GM23338 (cell line): ENCODE results near the gene SPRED2. TPM values are rescaled to one million over a fixed set of nuclear protein-coding genes. Genes with fewer than 3 reads are reported as not detected.

Experiments
- ATAC-seq: fragments of 200-7000 bp; cut with Tn5 transposase; 3 replicates; pipeline ENCODE4 v1.9.1; 2020
- DNase-seq: peaks from one replicate; pipeline ENCODE4 v3.0.0-alpha.2; 2015; ENCODE audit warnings: low spot score
- H2AFZ ChIP-seq: fragments of 200-600 bp; sonication (generic); 2 replicates; pipeline ENCODE4 v1.8.0; 2016; ENCODE audit warnings: antibody characterized with exemption, mild to moderate bottlenecking, moderate library complexity
- H3F3A ChIP-seq: fragments of 200-600 bp; sonication (generic); replicated peaks from 2 replicates; pipeline ENCODE4 v1.8.0; 2017; ENCODE audit warnings: antibody characterized with exemption, mixed run types, low read depth
- H3K27ac ChIP-seq: fragments of 200-600 bp; sonication (generic); 2 replicates; pipeline ENCODE4 v1.6.1; 2016; ENCODE audit warnings: low read depth
- H3K27me3 ChIP-seq: fragments of 200-600 bp; sonication (generic); 2 replicates; pipeline ENCODE4 v1.8.0; 2016; ENCODE audit warnings: mild to moderate bottlenecking, mixed run types, moderate library complexity; ENCODE audit not compliant: insufficient read depth
- H3K36me3 ChIP-seq: fragments of 200-600 bp; sonication (generic); 2 replicates; pipeline ENCODE4 v1.8.0; 2016; ENCODE audit warnings: mild to moderate bottlenecking; ENCODE audit not compliant: insufficient read depth
- H3K4me1 ChIP-seq: fragments of 200-600 bp; sonication (generic); 2 replicates; pipeline ENCODE4 v1.8.0; 2016; ENCODE audit warnings: mild to moderate bottlenecking, moderate library complexity; ENCODE audit not compliant: insufficient read depth
- H3K4me2 ChIP-seq: fragments of 200-600 bp; sonication (generic); 2 replicates; pipeline ENCODE4 v1.7.1; 2017; ENCODE audit warnings: mixed run types
- H3K4me3 ChIP-seq: fragments of 200-600 bp; sonication (generic); 2 replicates; pipeline ENCODE4 v1.6.1; 2016; ENCODE audit warnings: mixed run types
- H3K79me2 ChIP-seq: fragments of 200-600 bp; sonication (generic); replicated peaks from 2 replicates; pipeline ENCODE4 v1.8.0; 2017; ENCODE audit warnings: mild to moderate bottlenecking; ENCODE audit not compliant: insufficient read depth
- H3K9me2 ChIP-seq: fragments of 200-600 bp; sonication (generic); 2 replicates; pipeline ENCODE4 v1.8.0; 2017; ENCODE audit not compliant: insufficient read depth
- H4K20me1 ChIP-seq: fragments of 200-600 bp; sonication (generic); replicated peaks from 2 replicates; pipeline ENCODE4 v1.8.0; 2017; ENCODE audit warnings: mild to moderate bottlenecking; ENCODE audit not compliant: insufficient read depth
- H3K27ac Mint-ChIP-seq: 2 replicates; pipeline ENCODE4 v1.8.0; 2020; ENCODE audit warnings: inconsistent platforms, mild to moderate bottlenecking, moderate library complexity, mixed read lengths
- H3K27me3 Mint-ChIP-seq: 3 replicates; pipeline ENCODE4 v1.8.0; 2022; ENCODE audit warnings: low read depth, mild to moderate bottlenecking, moderate library complexity, mixed read lengths, inconsistent platforms; ENCODE audit not compliant: insufficient read depth, poor library complexity
- H3K36me3 Mint-ChIP-seq: 3 replicates; pipeline ENCODE4 v1.8.0; 2021; ENCODE audit warnings: low read depth, mild to moderate bottlenecking, inconsistent platforms, moderate library complexity, mixed read lengths
- H3K4me1 Mint-ChIP-seq: 3 replicates; pipeline ENCODE4 v1.8.0; 2020; ENCODE audit warnings: mild to moderate bottlenecking, inconsistent platforms, mixed read lengths
- H3K4me3 Mint-ChIP-seq: 3 replicates; pipeline ENCODE4 v1.8.0; 2021; ENCODE audit warnings: moderate library complexity, mild to moderate bottlenecking, inconsistent platforms, mixed read lengths
- H3K9me3 Mint-ChIP-seq: 3 replicates; pipeline ENCODE4 v1.8.0; 2020; ENCODE audit warnings: moderate library complexity, mild to moderate bottlenecking, inconsistent platforms, mixed read lengths
- EZH2 ChIP-seq: fragments of 200-600 bp; sonication (generic); IDR thresholded peaks from one replicate; pipeline ENCODE4 v1.8.0; 2017; ENCODE audit warnings: antibody characterized with exemption, mild to moderate bottlenecking, low read depth; ENCODE audit not compliant: unreplicated experiment
- EZH2phosphoT487 ChIP-seq: fragments of 200-600 bp; sonication (generic); IDR thresholded peaks from one replicate; pipeline ENCODE4 v1.8.1; 2018; ENCODE audit warnings: antibody characterized with exemption; ENCODE audit not compliant: unreplicated experiment
- JUNB ChIP-seq: IDR thresholded peaks from one replicate; pipeline ENCODE4 v1.6.1; 2016; ENCODE audit warnings: antibody characterized with exemption; ENCODE audit not compliant: unreplicated experiment
- POLR2AphosphoS5 ChIP-seq: IDR thresholded peaks from 2 replicates; pipeline ENCODE4 v1.6.1; 2016; ENCODE audit warnings: antibody characterized with exemption, low read depth
- STAT1 ChIP-seq: IDR thresholded peaks from one replicate; pipeline ENCODE4 v1.6.1; 2016; ENCODE audit warnings: antibody characterized with exemption; ENCODE audit not compliant: unreplicated experiment
- ZNF114 ChIP-seq: fragments of 250-450 bp; sonication (Bioruptor Pico); IDR thresholded peaks from 2 replicates; pipeline ENCODE4 v1.5.0; 2020; ENCODE audit warnings: mild to moderate bottlenecking, moderate library complexity
- ZNF331 ChIP-seq: fragments of 250-450 bp; sonication (Bioruptor Pico); IDR thresholded peaks from 2 replicates; pipeline ENCODE4 v1.5.0; 2020; ENCODE audit warnings: low read depth, mild to moderate bottlenecking, moderate library complexity
- polyA plus RNA-seq: library from polyadenylated mRNA; unstranded; fragments of >200 nt; fragmentation: Nextera tagmentation; extraction: Ambion mirVana; gene quantifications from 2 replicates; pipeline ENCODE4 v1.2.1, GENCODE V29; 2016
- total RNA-seq: library from RNA; depleted of rRNA; stranded (reverse); fragments of >200 nt; shearing (Covaris generic); gene quantifications from 2 replicates; pipeline ENCODE4 v1.2.3, GENCODE V29; 2014
- TF ChIP-seq, protein P1 (sequence below): IDR thresholded peaks from 2 replicates; pipeline ENCODE4 v1.6.1; 2016; ENCODE audit warnings: antibody characterized with exemption
- TF ChIP-seq, protein P2 (sequence below): fragments of 250-450 bp; sonication (Bioruptor Pico); IDR thresholded peaks from 2 replicates; pipeline ENCODE4 v1.5.0; 2020; ENCODE audit warnings: mild to moderate bottlenecking, moderate library complexity

The SPRED2 gene
- total and polyA plus RNA-seq, 2 experiments from 2014 or later: 8.7 to 13.0 TPM

DNA sequence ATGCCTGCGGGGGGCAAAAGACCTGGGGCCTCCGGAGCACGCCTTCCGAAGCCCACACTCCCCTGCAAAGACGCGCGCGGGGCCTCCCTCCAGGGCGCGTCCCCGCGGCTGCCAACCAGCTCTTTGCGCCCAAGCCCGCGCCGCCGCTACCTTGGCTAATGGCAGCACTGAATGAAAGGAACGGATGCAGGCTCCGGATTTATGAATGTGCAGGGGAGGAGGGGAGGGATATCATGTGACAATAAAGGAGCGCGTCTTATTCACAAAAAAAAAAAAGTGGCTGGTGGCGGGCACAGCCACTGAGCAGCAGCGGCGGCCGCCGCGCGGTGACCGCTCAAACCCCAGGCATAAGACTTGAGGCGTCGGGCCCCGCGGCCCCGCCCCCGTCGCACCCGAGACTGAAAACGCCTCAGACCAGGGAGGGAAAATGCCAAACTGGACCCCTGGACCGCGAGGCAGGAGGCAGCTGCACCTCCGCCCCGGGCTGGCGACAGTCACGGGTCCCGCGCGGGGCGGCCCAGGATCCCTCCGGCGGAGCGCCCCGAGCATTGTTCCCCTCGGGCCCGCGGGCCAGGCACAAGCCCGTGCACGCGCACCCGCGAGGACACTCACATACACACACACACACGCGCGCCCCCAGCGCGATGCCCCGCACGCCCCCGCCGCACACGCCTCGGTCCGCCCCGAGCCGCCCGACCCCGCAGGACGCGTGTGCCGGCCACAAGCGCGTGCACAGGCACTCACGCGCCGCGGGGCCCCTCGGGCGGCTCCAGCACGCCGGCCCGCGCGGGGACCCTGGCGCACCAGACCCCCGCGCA lies 1.6 kb downstream of the SPRED2 start:
- Mint-ChIP-seq H3K4me1 (peaks cover 27% of the 10 kb centered on the region), H3K9me3 (no peaks in the 10 kb centered on the region), H3K36me3 (no peaks in the 10 kb centered on the region), H3K27me3 (peaks cover 47% of the 10 kb centered on the region), H3K27ac (no peak overlapping the region), H3K4me3 (peak overlapping the region; percentile 91)
- no peaks in the 10 kb centered on the region for H3K9me2 ChIP-seq
- peaks cover 49% of the 10 kb centered on the region for H3K79me2 ChIP-seq
- H3K4me2 ChIP-seq: peak overlapping the region; percentile 97
- H3K27ac ChIP-seq: no peak overlapping the region
- H3K36me3 ChIP-seq: no peaks in the 10 kb centered on the region
- H3K27me3 ChIP-seq: peaks cover 63% of the 10 kb centered on the region
- DNase-seq (peak; percentile 56), ATAC-seq (peak; percentile 4)
- no peak overlapping the region for H2AFZ ChIP-seq
- peak overlapping the region; percentile 94 for H3K4me3 ChIP-seq
- H4K20me1 ChIP-seq: peaks cover 38% of the 10 kb centered on the region
- TF ChIP-seq POLR2AphosphoS5 (no peak), ZNF331 (CRISPR knock-in tag) (no peak), EZH2 (peak; percentile 34), ZNF114 (CRISPR knock-in tag) (no peak), EZH2phosphoT487 (no peak), JUNB (no peak), STAT1 (no peak)
- TF ChIP-seq, protein P1, sequence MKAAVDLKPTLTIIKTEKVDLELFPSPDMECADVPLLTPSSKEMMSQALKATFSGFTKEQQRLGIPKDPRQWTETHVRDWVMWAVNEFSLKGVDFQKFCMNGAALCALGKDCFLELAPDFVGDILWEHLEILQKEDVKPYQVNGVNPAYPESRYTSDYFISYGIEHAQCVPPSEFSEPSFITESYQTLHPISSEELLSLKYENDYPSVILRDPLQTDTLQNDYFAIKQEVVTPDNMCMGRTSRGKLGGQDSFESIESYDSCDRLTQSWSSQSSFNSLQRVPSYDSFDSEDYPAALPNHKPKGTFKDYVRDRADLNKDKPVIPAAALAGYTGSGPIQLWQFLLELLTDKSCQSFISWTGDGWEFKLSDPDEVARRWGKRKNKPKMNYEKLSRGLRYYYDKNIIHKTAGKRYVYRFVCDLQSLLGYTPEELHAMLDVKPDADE: no peak
- H3K4me1 ChIP-seq: peaks cover 33% of the 10 kb centered on the region
- H3F3A ChIP-seq: peaks cover 10% of the 10 kb centered on the region; the same call in 1 of the 2 replicates

DNA sequence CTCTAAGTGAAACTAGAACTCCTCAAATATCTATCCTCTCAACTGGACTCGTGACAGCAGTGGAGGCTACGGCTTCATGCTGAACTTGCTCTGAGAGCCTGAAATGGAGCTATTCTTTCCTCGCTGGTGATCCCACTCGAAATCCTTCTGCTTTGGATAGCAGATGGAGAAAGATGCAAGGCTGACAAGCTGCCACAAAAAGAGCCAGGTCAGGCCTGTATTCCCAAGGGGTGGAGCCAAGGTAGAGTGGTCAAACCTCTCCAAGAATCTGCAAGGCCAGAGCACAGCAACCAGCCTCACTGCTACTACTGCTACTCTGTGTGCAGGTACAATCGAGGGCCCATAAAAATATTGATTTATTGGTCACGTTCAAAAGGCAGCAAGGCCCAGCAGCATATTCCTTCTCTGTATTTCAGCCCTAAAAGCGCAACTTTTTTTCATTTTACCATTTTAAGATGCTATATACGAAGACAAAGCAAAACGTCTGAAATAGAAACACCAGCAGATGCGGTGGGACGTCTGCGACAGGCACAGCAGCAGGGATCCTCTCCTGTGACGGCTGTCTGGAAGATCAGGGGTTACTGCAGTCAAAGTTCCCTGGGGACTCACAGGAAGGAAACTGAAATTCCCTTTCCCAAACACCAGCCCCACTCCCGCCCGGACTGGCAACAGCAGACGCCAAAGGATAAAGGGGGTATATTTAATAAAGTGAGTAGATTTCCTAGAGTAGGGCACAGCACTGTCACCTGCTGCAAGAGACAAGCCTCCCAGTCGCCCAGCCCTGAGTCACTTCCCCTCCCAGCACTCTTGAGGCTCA lies 2.4 kb downstream of the SPRED2 start:
- Histone ChIP-seq H2AFZ (no peak overlapping the region), H3K79me2 (peaks cover 57% of the 10 kb centered on the region), H3K27ac (no peak overlapping the region), H3K4me1 (peaks cover 28% of the 10 kb centered on the region), H3K4me2 (peak overlapping the region; percentile 97), H3K4me3 (peak overlapping the region; percentile 94), H3F3A (peaks cover 5% of the 10 kb centered on the region; the same call in 1 of the 2 replicates), H3K9me2 (no peaks in the 10 kb centered on the region), H3K36me3 (no peaks in the 10 kb centered on the region), H3K27me3 (peaks cover 58% of the 10 kb centered on the region), H4K20me1 (peaks cover 39% of the 10 kb centered on the region)
- H3K4me1 Mint-ChIP-seq: peaks cover 23% of the 10 kb centered on the region; the same call in 2 of the 3 replicates
- H3K9me3 Mint-ChIP-seq: no peaks in the 10 kb centered on the region
- ATAC-seq: 0 out of 3 replicates have a peak, but pooled peaks have one; percentile 2
- H3K27ac Mint-ChIP-seq: no peak overlapping the region
- peaks cover 43% of the 10 kb centered on the region for H3K27me3 Mint-ChIP-seq
- peak; percentile 39 for DNase-seq
- no peaks in the 10 kb centered on the region for H3K36me3 Mint-ChIP-seq
- peak overlapping the region; percentile 91 for H3K4me3 Mint-ChIP-seq
- TF ChIP-seq, protein P2, sequence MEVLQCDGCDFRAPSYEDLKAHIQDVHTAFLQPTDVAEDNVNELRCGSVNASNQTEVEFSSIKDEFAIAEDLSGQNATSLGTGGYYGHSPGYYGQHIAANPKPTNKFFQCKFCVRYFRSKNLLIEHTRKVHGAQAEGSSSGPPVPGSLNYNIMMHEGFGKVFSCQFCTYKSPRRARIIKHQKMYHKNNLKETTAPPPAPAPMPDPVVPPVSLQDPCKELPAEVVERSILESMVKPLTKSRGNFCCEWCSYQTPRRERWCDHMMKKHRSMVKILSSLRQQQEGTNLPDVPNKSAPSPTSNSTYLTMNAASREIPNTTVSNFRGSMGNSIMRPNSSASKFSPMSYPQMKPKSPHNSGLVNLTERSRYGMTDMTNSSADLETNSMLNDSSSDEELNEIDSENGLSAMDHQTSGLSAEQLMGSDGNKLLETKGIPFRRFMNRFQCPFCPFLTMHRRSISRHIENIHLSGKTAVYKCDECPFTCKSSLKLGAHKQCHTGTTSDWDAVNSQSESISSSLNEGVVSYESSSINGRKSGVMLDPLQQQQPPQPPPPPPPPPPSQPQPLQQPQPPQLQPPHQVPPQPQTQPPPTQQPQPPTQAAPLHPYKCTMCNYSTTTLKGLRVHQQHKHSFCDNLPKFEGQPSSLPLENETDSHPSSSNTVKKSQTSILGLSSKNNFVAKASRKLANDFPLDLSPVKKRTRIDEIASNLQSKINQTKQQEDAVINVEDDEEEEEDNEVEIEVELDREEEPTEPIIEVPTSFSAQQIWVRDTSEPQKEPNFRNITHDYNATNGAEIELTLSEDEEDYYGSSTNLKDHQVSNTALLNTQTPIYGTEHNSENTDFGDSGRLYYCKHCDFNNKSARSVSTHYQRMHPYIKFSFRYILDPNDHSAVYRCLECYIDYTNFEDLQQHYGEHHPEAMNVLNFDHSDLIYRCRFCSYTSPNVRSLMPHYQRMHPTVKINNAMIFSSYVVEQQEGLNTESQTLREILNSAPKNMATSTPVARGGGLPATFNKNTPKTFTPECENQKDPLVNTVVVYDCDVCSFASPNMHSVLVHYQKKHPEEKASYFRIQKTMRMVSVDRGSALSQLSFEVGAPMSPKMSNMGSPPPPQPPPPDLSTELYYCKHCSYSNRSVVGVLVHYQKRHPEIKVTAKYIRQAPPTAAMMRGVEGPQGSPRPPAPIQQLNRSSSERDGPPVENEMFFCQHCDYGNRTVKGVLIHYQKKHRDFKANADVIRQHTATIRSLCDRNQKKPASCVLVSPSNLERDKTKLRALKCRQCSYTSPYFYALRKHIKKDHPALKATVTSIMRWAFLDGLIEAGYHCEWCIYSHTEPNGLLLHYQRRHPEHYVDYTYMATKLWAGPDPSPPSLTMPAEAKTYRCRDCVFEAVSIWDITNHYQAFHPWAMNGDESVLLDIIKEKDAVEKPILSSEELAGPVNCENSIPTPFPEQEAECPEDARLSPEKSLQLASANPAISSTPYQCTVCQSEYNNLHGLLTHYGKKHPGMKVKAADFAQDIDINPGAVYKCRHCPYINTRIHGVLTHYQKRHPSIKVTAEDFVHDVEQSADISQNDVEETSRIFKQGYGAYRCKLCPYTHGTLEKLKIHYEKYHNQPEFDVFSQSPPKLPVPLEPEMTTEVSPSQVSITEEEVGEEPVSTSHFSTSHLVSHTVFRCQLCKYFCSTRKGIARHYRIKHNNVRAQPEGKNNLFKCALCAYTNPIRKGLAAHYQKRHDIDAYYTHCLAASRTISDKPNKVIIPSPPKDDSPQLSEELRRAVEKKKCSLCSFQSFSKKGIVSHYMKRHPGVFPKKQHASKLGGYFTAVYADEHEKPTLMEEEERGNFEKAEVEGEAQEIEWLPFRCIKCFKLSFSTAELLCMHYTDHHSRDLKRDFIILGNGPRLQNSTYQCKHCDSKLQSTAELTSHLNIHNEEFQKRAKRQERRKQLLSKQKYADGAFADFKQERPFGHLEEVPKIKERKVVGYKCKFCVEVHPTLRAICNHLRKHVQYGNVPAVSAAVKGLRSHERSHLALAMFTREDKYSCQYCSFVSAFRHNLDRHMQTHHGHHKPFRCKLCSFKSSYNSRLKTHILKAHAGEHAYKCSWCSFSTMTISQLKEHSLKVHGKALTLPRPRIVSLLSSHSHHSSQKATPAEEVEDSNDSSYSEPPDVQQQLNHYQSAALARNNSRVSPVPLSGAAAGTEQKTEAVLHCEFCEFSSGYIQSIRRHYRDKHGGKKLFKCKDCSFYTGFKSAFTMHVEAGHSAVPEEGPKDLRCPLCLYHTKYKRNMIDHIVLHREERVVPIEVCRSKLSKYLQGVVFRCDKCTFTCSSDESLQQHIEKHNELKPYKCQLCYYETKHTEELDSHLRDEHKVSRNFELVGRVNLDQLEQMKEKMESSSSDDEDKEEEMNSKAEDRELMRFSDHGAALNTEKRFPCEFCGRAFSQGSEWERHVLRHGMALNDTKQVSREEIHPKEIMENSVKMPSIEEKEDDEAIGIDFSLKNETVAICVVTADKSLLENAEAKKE (CRISPR knock-in tag): no peak
- TF ChIP-seq EZH2phosphoT487: no peak
- TF ChIP-seq, protein P1: no peak
- no peak for TF ChIP-seq EZH2
